SK-N-SH (cell line): ENCODE data around the gene DGKI.

Source experiments
- CTCF ChIP-seq: fragments of 200-600 bp; sonication (generic); IDR thresholded peaks from 2 replicates; pipeline ENCODE4 v1.6.1; 2017; ENCODE audit warnings: antibody characterized with exemption, mild to moderate bottlenecking, moderate library complexity
- EP300 ChIP-seq, 2 experiments: IDR thresholded peaks; 2 replicates each; pipeline versions ENCODE4 v1.4.0 to v1.6.1; 2012; ENCODE audit warnings: borderline replicate concordance in 1 of 2, low read depth in 1 of 2, low read length in 1 of 2
- EZH2phosphoT487 ChIP-seq: fragments of 200-600 bp; sonication (generic); IDR thresholded peaks from 2 replicates; pipeline ENCODE4 v1.6.1; 2017; ENCODE audit warnings: low read depth, mixed run types, mild to moderate bottlenecking, antibody characterized with exemption, moderate library complexity, borderline replicate concordance
- MAX ChIP-seq: IDR thresholded peaks from 2 replicates; pipeline ENCODE4 v1.4.0; 2012; ENCODE audit warnings: low read depth
- NFIC ChIP-seq: IDR thresholded peaks from 2 replicates; pipeline ENCODE4 v1.4.0; 2012; ENCODE audit warnings: borderline replicate concordance
- POLR2AphosphoS5 ChIP-seq: IDR thresholded peaks from 2 replicates; pipeline ENCODE4 v1.6.1; 2012; ENCODE audit warnings: low read depth, low read length
- RCOR1 ChIP-seq: fragments of 150-350 bp; IDR thresholded peaks from 2 replicates; pipeline ENCODE4 v1.6.1; 2017; ENCODE audit warnings: antibody characterized with exemption, low read length
- REST ChIP-seq: IDR thresholded peaks from 2 replicates; pipeline ENCODE4 v1.6.1; 2012; ENCODE audit warnings: mild to moderate bottlenecking, low read depth, low read length, moderate library complexity
- RFX5 ChIP-seq: IDR thresholded peaks from 2 replicates; pipeline ENCODE4 v1.6.1; 2012; ENCODE audit warnings: mild to moderate bottlenecking, improper control_type of control experiment, low read length
- RXRA ChIP-seq: IDR thresholded peaks from 2 replicates; pipeline ENCODE4 v1.4.0; 2012; ENCODE audit warnings: low read depth, mild to moderate bottlenecking, borderline replicate concordance
- SIN3A ChIP-seq: IDR thresholded peaks from 2 replicates; pipeline ENCODE4 v1.6.1; 2012; ENCODE audit warnings: low read depth, mild to moderate bottlenecking, low read length, moderate library complexity, borderline replicate concordance
- SMC3 ChIP-seq: IDR thresholded peaks from 2 replicates; pipeline ENCODE4 v1.6.1; 2012; ENCODE audit warnings: low read depth, low read length, improper control_type of control experiment
- TCF12 ChIP-seq: IDR thresholded peaks from 2 replicates; pipeline ENCODE4 v1.4.0; 2012

DNA sequence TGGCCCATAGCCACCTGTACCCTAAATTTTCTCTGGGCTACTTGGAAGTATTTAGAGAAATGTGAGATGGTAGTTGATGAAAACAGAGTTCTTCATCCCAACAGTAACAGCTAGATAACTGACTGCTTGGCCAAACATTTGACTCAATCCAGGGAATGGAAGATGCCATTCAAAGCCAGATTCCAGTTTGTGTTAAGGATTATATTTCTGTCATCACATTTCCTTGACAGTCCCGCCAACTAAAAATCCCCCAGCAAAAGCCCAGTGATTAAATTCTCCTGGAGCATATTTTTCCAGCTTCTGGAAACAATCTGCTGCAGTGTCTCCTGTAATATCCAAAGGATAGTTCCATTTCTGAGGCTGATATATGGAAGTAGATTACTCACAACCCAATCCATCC, 457.9 kb downstream of the DGKI start:
- TF ChIP-seq REST (no peak), CTCF (no peak), POLR2AphosphoS5 (no peak), TCF12 (no peak), MAX (no peak), RFX5 (no peak), RCOR1 (no peak), EZH2phosphoT487 (no peak), NFIC (no peak), EP300 (IDR thresholded peaks at IDR 0.05; ENCODE audit: borderline replicate concordance in 1 of 2, low read depth in 1 of 2, low read length in 1 of 2) (no peak), SMC3 (no peak), SIN3A (no peak), RXRA (no peak)
